Progenitor cell of endocrine pancreas (in vitro differentiated cells): ENCODE data around the gene NPHP4. TPM values are rescaled to one million over a fixed set of nuclear protein-coding genes. Genes with fewer than 3 reads are reported as not detected.

Experiments used
- DNase-seq: peaks from one replicate; pipeline ENCODE4 v3.0.0; 2021; ENCODE audit warnings: low spot score; ENCODE audit not compliant: unreplicated experiment
- H3K27ac Mint-ChIP-seq: 2 replicates; pipeline ENCODE4 v1.8.0; 2021; ENCODE audit warnings: mild to moderate bottlenecking, moderate library complexity, mixed read lengths
- H3K27me3 Mint-ChIP-seq: 2 replicates; pipeline ENCODE4 v1.8.0; 2021; ENCODE audit warnings: mixed read lengths
- H3K36me3 Mint-ChIP-seq: 2 replicates; pipeline ENCODE4 v1.8.0; 2022; ENCODE audit warnings: mixed read lengths; ENCODE audit not compliant: insufficient read depth
- H3K4me1 Mint-ChIP-seq: 2 replicates; pipeline ENCODE4 v1.8.0; 2021; ENCODE audit warnings: low read depth, mixed read lengths
- H3K4me3 Mint-ChIP-seq: 2 replicates; pipeline ENCODE4 v1.8.0; 2021; ENCODE audit warnings: low read depth, mild to moderate bottlenecking, moderate library complexity, mixed read lengths
- H3K9me3 Mint-ChIP-seq: 2 replicates; pipeline ENCODE4 v1.8.0; 2021; ENCODE audit warnings: low read depth, mixed read lengths
- total RNA-seq: library from RNA; stranded (reverse); gene quantifications from 2 replicates; pipeline ENCODE4 v1.2.1, GENCODE V29; 2021
- TF ChIP-seq, protein P1 (sequence below): fragments of 200-600 bp; sonication (generic); IDR thresholded peaks from one replicate; pipeline ENCODE4 v1.5.0; 2021; ENCODE audit warnings: antibody characterized with exemption, mild to moderate bottlenecking; ENCODE audit not compliant: unreplicated experiment

Gene NPHP4
- total RNA-seq, 1 donor from 2014 or later, result 29.9 TPM

- DNase-seq, result no peak
- Mint-ChIP-seq H3K27ac (no peak overlapping the region), H3K27me3 (no peaks in the 10 kb centered on the region), H3K36me3 (peaks cover 13% of the 10 kb centered on the region), H3K4me1 (peaks cover 10% of the 10 kb centered on the region), H3K4me3 (no peak overlapping the region), H3K9me3 (no peaks in the 10 kb centered on the region)
- TF ChIP-seq, protein P1, sequence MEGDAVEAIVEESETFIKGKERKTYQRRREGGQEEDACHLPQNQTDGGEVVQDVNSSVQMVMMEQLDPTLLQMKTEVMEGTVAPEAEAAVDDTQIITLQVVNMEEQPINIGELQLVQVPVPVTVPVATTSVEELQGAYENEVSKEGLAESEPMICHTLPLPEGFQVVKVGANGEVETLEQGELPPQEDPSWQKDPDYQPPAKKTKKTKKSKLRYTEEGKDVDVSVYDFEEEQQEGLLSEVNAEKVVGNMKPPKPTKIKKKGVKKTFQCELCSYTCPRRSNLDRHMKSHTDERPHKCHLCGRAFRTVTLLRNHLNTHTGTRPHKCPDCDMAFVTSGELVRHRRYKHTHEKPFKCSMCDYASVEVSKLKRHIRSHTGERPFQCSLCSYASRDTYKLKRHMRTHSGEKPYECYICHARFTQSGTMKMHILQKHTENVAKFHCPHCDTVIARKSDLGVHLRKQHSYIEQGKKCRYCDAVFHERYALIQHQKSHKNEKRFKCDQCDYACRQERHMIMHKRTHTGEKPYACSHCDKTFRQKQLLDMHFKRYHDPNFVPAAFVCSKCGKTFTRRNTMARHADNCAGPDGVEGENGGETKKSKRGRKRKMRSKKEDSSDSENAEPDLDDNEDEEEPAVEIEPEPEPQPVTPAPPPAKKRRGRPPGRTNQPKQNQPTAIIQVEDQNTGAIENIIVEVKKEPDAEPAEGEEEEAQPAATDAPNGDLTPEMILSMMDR, result no peak
Observed at GRCh38 chr1:5887971-5888361, 104.3 kb downstream of the NPHP4 start.

DNA sequence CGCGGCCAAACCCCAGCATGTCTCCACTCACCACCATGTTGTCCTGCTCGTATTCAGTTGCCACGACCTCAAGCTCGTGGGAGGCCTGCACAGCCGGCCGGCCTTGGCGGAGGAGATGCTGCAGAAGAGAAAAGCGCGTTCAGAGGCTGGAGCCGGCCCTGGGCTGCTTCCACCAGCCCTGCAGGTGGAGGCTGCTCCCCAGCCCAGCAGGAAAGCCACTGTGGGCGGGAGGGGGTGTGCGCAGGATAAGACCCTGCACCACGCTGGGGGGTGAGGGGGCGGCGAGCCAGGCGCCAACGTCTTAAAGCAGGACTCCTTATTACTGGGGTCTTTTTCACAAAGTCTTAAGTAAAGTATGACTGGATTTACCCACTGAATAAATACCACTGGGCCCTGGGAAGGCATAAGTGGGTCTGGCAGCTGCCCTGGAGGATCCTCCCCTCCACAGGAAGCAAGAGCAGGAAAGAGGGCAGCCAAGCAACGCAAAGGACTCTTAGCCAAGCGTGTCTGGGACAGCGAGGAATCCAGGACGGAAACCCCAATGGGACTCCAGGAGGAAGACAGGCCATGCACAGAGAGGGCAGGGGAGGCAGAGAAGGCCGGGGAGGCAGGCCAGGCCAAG is 104.8 kb downstream of the NPHP4 start:
- Mint-ChIP-seq H3K27me3 (no peaks in the 10 kb centered on the region), H3K36me3 (peaks cover 10% of the 10 kb centered on the region), H3K4me1 (peaks cover 6% of the 10 kb centered on the region), H3K4me3 (no peak overlapping the region), H3K27ac (no peak overlapping the region), H3K9me3 (no peaks in the 10 kb centered on the region)
- TF ChIP-seq, protein P1, result no peak
- no peak for DNase-seq

DNA sequence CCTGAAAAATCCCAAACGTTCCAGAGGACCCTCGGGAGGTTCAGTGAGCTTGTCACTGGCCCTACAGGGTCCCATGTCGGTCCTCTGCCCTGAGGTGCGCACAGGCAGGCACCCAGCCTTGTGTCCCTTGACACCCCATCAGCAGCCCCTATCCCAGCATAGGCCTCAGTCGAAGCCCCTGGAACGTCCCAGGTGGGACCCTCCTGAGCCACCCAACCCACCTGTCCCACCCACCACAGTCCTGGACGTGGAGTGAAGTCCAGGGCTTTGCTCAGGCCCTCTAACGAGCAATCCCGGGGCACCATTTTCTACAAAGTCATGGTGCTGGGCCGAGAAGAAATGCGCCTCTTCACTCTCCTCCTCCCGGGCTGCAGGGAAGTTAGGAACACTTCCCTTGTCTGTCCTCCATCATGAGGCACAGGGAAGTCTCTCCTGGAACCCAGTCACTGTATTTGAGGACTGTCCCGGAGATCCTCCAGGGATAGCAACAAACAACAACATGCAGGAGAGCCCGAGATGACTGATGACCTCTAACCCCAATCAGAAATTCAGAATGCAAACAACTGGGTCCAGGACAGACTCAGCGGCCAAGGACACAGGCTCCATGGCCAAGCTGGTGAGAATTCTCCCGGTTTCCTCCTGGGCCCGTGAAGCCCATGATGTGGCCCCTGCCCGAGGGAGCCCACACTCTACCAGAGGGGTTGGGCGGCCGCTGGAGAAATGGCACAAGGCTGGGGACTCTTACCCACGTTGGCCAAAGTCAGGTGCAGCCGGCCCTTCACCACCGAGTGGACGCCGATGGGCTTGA is 105.5 kb downstream of the NPHP4 start:
- Mint-ChIP-seq H3K4me1 (peaks cover 4% of the 10 kb centered on the region), H3K27me3 (no peaks in the 10 kb centered on the region), H3K36me3 (peaks cover 10% of the 10 kb centered on the region), H3K4me3 (no peak overlapping the region), H3K27ac (no peak overlapping the region), H3K9me3 (no peaks in the 10 kb centered on the region)
- TF ChIP-seq, protein P1, result no peak
- DNase-seq, result no peak

DNA sequence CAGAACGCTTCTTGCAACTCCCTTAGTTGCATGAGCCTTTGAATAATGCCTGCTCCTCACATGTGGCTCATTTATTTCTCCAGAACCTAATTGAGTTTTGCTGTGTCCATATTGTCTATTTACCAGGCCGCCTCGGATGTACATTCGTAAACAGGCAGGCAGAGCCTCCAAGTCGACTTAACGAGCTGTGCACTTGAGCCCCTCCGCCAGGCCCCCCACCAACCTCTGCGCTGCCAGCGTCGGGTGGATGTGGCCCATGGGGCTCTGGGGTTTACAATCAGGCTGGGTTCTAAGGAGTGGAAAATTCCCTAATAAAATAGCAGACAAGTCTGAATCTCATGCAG is 106.1 kb downstream of the NPHP4 start:
- TF ChIP-seq, protein P1, result no peak
- Mint-ChIP-seq H3K27me3 (no peaks in the 10 kb centered on the region), H3K27ac (no peak overlapping the region), H3K4me3 (no peak overlapping the region), H3K9me3 (no peaks in the 10 kb centered on the region), H3K36me3 (peaks cover 10% of the 10 kb centered on the region), H3K4me1 (peaks cover 4% of the 10 kb centered on the region)
- no peak for DNase-seq

DNA sequence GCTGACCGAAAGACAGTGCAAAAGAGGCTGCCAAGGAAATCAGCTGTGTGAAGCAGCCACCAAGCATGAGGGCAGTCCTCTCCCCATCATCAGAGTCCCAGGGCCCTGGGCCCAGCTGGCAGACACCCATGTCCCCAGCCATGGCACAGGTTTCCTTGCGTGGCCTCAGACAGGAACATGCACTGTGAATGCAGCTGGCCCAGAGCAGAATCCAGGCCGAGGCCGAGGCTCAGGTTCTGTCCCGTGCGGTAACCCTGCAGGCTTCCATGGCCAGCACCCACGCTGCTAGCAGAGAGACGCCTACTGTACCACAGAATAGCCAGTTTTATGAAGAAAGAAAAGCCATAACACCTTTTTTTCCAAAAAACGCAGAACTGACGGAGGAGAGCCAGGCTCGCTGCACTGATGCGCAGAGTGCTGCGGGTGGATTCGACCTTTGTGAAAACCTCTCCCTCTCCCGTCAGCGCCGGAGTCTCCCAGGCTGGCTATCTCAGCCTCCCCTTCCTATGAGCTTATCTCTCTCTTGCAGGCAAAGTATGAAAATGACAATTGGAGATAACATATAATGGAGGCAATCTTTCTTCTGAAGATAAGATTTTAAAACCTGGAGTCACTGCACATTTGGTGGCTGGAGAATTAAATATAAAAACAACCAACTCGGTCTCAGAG is 106.6 kb downstream of the NPHP4 start:
- Mint-ChIP-seq H3K27me3 (no peaks in the 10 kb centered on the region), H3K27ac (no peak overlapping the region), H3K4me3 (no peak overlapping the region), H3K36me3 (peaks cover 12% of the 10 kb centered on the region), H3K9me3 (no peaks in the 10 kb centered on the region), H3K4me1 (peaks cover 4% of the 10 kb centered on the region)
- no peak for DNase-seq
- TF ChIP-seq, protein P1, result no peak
